ENCODE measurements around the gene SLC38A8. TPM values are rescaled to one million over a fixed set of nuclear protein-coding genes. Genes with fewer than 3 reads are reported as not detected.

The SLC38A8 gene
- polyA plus RNA-seq, 1 donor from 2014 or later = not detected

DNA sequence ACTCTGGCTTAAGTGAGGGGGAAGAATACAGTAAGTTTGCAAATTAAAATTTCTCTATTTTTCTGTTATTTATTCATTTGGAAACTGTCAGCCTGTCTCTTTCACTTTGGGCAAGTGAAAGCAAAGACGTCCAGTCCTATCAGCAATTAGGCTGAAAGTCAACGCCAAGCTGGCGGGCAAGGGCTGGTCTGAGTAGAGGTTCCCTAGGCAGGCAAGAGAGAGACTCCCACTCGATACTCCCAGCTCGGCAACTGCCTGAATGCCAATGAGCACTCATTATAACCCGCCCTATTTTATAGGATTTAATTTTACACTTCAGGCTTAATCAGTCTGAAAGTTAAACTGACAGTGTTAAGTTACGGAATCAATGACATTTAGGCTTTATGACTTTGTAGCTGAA, 14.3 kb upstream of the SLC38A8 start:
- no peaks in the 10 kb centered on the region for H3K9me3 ChIP-seq (ENCODE audit: low read length)
- peaks cover 14% of the 10 kb centered on the region for H3K36me3 ChIP-seq (ENCODE audit: insufficient read depth, low read length)
- H3K9ac ChIP-seq (ENCODE audit: low read length) = no peak overlapping the region

DNA sequence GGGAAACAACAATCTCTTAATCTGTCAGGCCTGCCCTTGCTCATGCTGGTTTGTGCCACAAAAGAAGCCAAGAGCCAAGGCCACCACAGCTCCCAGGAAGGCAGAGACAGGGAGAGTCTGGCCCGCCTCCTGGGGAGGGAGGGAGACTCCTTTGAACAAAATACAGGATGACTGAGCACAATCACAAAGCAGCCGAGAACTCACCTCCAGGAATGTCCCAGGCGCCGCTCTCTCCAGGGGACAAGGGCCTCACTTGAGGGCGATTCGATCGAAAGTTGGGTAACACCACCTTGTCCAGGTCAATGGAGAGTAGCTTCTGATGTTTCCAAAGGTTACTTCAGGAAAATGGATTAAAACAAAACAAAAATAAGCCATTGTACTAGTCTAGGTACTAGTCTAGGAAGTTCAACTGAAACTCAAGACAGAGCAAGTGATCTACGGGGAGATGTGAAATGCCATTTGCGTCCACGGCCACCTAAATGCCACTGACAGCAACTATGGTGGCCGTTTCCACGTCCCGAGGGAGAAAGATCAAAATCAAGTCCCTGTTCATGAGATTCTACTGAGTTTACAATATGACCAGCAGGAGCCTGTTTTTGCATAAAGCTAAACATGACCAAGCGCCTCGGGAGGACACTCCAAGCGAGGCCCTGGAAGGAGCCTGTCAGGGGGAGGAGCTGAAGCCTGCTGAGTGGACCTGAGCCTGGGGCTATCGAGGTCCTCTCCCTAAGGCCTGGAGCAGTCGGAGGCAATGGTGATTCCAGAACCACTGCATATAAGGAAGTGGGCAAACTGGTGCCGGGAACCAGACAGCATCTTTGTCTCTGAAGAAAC, 13.4 kb upstream of the SLC38A8 start:
- Histone ChIP-seq H3K9me3 (ENCODE audit: low read length) (no peaks in the 10 kb centered on the region), H4K20me1 (ENCODE audit: insufficient read depth) (no peaks in the 10 kb centered on the region), H3K4me2 (ENCODE audit: low read length) (no peak overlapping the region), H3K9ac (ENCODE audit: low read length) (no peak overlapping the region), H3F3A (ENCODE audit: insufficient read depth, low read length, poor library complexity, severe bottlenecking) (no peaks in the 10 kb centered on the region), H3K9me2 (ENCODE audit: insufficient read depth, low read length) (no peaks in the 10 kb centered on the region), H3K36me3 (ENCODE audit: insufficient read depth, low read length) (peaks cover 14% of the 10 kb centered on the region), H3K27ac (ENCODE audit: low read length) (no peak overlapping the region), H3K27me3 (ENCODE audit: insufficient read depth, low read depth, low read length) (no peaks in the 10 kb centered on the region), H2AFZ (ENCODE audit: low read depth, low read length) (no peak overlapping the region), H3K4me3 (ENCODE audit: low read length) (no peak overlapping the region), H3K79me2 (replicated peaks; ENCODE audit: insufficient read depth, low read length) (no peaks in the 10 kb centered on the region)
- TF ChIP-seq POLR2AphosphoS5 (IDR thresholded peaks at IDR 0.05) = no peak
- TF ChIP-seq EZH2 (IDR thresholded peaks at IDR 0.05; ENCODE audit: borderline replicate concordance, insufficient read depth, low read length, poor library complexity, severe bottlenecking) = no peak
- no peak for TF ChIP-seq SMC3 (conservative IDR thresholded peaks at IDR 0.05; ENCODE audit: poor library complexity)
- no peak for TF ChIP-seq MXI1 (conservative IDR thresholded peaks at IDR 0.05; ENCODE audit: poor library complexity, severe bottlenecking)
- TF ChIP-seq, protein P1, sequence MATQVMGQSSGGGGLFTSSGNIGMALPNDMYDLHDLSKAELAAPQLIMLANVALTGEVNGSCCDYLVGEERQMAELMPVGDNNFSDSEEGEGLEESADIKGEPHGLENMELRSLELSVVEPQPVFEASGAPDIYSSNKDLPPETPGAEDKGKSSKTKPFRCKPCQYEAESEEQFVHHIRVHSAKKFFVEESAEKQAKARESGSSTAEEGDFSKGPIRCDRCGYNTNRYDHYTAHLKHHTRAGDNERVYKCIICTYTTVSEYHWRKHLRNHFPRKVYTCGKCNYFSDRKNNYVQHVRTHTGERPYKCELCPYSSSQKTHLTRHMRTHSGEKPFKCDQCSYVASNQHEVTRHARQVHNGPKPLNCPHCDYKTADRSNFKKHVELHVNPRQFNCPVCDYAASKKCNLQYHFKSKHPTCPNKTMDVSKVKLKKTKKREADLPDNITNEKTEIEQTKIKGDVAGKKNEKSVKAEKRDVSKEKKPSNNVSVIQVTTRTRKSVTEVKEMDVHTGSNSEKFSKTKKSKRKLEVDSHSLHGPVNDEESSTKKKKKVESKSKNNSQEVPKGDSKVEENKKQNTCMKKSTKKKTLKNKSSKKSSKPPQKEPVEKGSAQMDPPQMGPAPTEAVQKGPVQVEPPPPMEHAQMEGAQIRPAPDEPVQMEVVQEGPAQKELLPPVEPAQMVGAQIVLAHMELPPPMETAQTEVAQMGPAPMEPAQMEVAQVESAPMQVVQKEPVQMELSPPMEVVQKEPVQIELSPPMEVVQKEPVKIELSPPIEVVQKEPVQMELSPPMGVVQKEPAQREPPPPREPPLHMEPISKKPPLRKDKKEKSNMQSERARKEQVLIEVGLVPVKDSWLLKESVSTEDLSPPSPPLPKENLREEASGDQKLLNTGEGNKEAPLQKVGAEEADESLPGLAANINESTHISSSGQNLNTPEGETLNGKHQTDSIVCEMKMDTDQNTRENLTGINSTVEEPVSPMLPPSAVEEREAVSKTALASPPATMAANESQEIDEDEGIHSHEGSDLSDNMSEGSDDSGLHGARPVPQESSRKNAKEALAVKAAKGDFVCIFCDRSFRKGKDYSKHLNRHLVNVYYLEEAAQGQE (IDR thresholded peaks at IDR 0.05; ENCODE audit: borderline replicate concordance) = no peak
- TF ChIP-seq, protein P2, sequence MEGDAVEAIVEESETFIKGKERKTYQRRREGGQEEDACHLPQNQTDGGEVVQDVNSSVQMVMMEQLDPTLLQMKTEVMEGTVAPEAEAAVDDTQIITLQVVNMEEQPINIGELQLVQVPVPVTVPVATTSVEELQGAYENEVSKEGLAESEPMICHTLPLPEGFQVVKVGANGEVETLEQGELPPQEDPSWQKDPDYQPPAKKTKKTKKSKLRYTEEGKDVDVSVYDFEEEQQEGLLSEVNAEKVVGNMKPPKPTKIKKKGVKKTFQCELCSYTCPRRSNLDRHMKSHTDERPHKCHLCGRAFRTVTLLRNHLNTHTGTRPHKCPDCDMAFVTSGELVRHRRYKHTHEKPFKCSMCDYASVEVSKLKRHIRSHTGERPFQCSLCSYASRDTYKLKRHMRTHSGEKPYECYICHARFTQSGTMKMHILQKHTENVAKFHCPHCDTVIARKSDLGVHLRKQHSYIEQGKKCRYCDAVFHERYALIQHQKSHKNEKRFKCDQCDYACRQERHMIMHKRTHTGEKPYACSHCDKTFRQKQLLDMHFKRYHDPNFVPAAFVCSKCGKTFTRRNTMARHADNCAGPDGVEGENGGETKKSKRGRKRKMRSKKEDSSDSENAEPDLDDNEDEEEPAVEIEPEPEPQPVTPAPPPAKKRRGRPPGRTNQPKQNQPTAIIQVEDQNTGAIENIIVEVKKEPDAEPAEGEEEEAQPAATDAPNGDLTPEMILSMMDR (IDR thresholded peaks at IDR 0.05; ENCODE audit: poor library complexity, severe bottlenecking) = no peak
- no peak for TF ChIP-seq TAF1 (IDR thresholded peaks at IDR 0.05; ENCODE audit: low read depth)
- TF ChIP-seq EP300 (conservative IDR thresholded peaks at IDR 0.05; ENCODE audit: poor library complexity, severe bottlenecking) = no peak
- TF ChIP-seq RAD21 (conservative IDR thresholded peaks at IDR 0.05) = no peak

More for the DNA sequence above, 14.3 kb upstream of the SLC38A8 start:
- Histone ChIP-seq H2AFZ (ENCODE audit: low read depth, low read length) (no peak overlapping the region), H3K9me2 (ENCODE audit: insufficient read depth, low read length) (no peaks in the 10 kb centered on the region), H4K20me1 (ENCODE audit: insufficient read depth) (no peaks in the 10 kb centered on the region), H3K27ac (ENCODE audit: low read length) (no peak overlapping the region), H3K4me2 (ENCODE audit: low read length) (no peak overlapping the region), H3K27me3 (ENCODE audit: insufficient read depth, low read depth, low read length) (no peaks in the 10 kb centered on the region), H3K4me3 (ENCODE audit: low read length) (no peak overlapping the region), H3K79me2 (replicated peaks; ENCODE audit: insufficient read depth, low read length) (no peaks in the 10 kb centered on the region), H3F3A (ENCODE audit: insufficient read depth, low read length, poor library complexity, severe bottlenecking) (no peaks in the 10 kb centered on the region)
- TF ChIP-seq RAD21 (conservative IDR thresholded peaks at IDR 0.05) = no peak
